Transverse colon (tissue), 3 donors: ENCODE results near the gene MTMR12.

Source experiments
- CTCF ChIP-seq, 5 experiments: fragments of 200-600 bp in 3 of 5; fragments of 450-650 bp in 2 of 5; sonication (generic) in 3 of 5; IDR thresholded peaks; 1 replicate in 2 of 5; 2 replicates in 3 of 5; pipeline ENCODE4 v1.5.1; 2016 to 2017; ENCODE audit warnings: antibody characterized with exemption in 5 of 5, inconsistent platforms in 3 of 5, mild to moderate bottlenecking in 2 of 5, moderate library complexity in 1 of 5
- POLR2A ChIP-seq: fragments of 450-650 bp; IDR thresholded peaks from one replicate; pipeline ENCODE4 v1.6.1; 2016; ENCODE audit warnings: antibody characterized with exemption, mild to moderate bottlenecking, moderate library complexity

- TF ChIP-seq CTCF (IDR thresholded peaks at IDR 0.05) (no peak), POLR2A (no peak)
These were observed 20.2 kb upstream of the MTMR12 start for GRCh38 chr5:32332966-32333365.
